B cell (primary cell): ENCODE data around the gene CDC37.

ENCODE experiments used
- CTCF ChIP-seq: fragments of 200-600 bp; IDR thresholded peaks from one replicate; pipeline ENCODE4 v1.8.0; 2022; ENCODE audit warnings: antibody characterized with exemption, mild to moderate bottlenecking
- EZH2 ChIP-seq: IDR thresholded peaks from 2 replicates; pipeline ENCODE4 v1.6.1; 2012; ENCODE audit warnings: borderline replicate concordance, low read depth, mild to moderate bottlenecking, moderate library complexity, low read length; ENCODE audit not compliant: insufficient read depth, poor library complexity, severe bottlenecking

- TF ChIP-seq CTCF (no peak), EZH2 (no peak)
Observed at GRCh38 chr19:10427169-10427568, 23.8 kb upstream of the CDC37 start.
